Measurements from ENCODE around the gene ENTREP1.

The ENTREP1 gene

GRCh38 chr9:69355232-69355631 lies 30.2 kb downstream of the ENTREP1 start:
- Histone ChIP-seq H4K91ac (ENCODE audit: low read depth, low read length, poor library complexity) (no peak overlapping the region), H4K8ac (ENCODE audit: low read depth, low read length) (no peak overlapping the region), H3K4ac (ENCODE audit: low read length) (no peak overlapping the region), H2BK15ac (ENCODE audit: low read length) (no peak overlapping the region), H3K4me1 (ENCODE audit: control insufficient read depth in 2 of 2, insufficient read depth in 1 of 2, low read depth in 1 of 2, low read length in 2 of 2) (no peaks in the 10 kb centered on the region), H2AK5ac (ENCODE audit: low read depth, low read length) (no peak overlapping the region), H3K27me3 (ENCODE audit: control insufficient read depth in 3 of 3, insufficient read depth in 3 of 3, low read depth in 1 of 3, low read length in 3 of 3) (peaks cover 0 to 3% (median 0%) of the 10 kb centered on the region in 3 experiments), H3K18ac (ENCODE audit: low read length) (no peak overlapping the region), H3K23ac (ENCODE audit: low read depth, low read length, poor library complexity) (no peak overlapping the region), H3K27ac (replicated peaks; ENCODE audit: low read length) (no peak overlapping the region), H3K9me3 (replicated peaks in 1 of 2; ENCODE audit: control insufficient read depth in 2 of 2, insufficient read depth in 1 of 2, low read depth in 1 of 2, low read length in 2 of 2) (no peaks in the 10 kb centered on the region), H2BK12ac (ENCODE audit: low read length) (no peak overlapping the region), H2BK120ac (ENCODE audit: low read depth, low read length) (no peak overlapping the region), H3K4me2 (ENCODE audit: insufficient read depth, low read length, poor library complexity, severe bottlenecking) (no peak overlapping the region), H3K79me1 (ENCODE audit: low read depth, low read length) (no peaks in the 10 kb centered on the region), H2AFZ (ENCODE audit: low read length) (no peak overlapping the region), H3K14ac (ENCODE audit: low read length) (no peak overlapping the region), H3K9ac (ENCODE audit: low read depth, low read length, poor library complexity) (no peak overlapping the region), H3K36me3 (replicated peaks in 1 of 2; ENCODE audit: control insufficient read depth in 2 of 2, insufficient read depth in 2 of 2, low read length in 2 of 2) (no peaks in the 10 kb centered on the region), H2BK5ac (ENCODE audit: low read length) (no peak overlapping the region), H3K4me3 (ENCODE audit: low read length in 2 of 2) (no peak overlapping the region)
- no CpG with 5 or more reads among the region's 1 CpG for WGBS, 2 donors (ENCODE audit: extremely low coverage in 2 of 2, insufficient read length in 2 of 2, insufficient replicate concordance in 1 of 2)
- DNase-seq (ENCODE audit: low spot score), result no peak

- Histone ChIP-seq H4K91ac (ENCODE audit: low read depth, low read length, poor library complexity) (no peak overlapping the region), H3K18ac (ENCODE audit: low read length) (no peak overlapping the region), H2BK15ac (ENCODE audit: low read length) (no peak overlapping the region), H3K4me2 (ENCODE audit: insufficient read depth, low read length, poor library complexity, severe bottlenecking) (no peak overlapping the region), H3K23ac (ENCODE audit: low read depth, low read length, poor library complexity) (no peak overlapping the region), H3K27me3 (ENCODE audit: control insufficient read depth in 3 of 3, insufficient read depth in 3 of 3, low read depth in 1 of 3, low read length in 3 of 3) (peaks cover 0 to 4% (median 0%) of the 10 kb centered on the region in 3 experiments), H3K79me1 (ENCODE audit: low read depth, low read length) (no peaks in the 10 kb centered on the region), H2BK12ac (ENCODE audit: low read length) (no peak overlapping the region), H4K8ac (ENCODE audit: low read depth, low read length) (no peak overlapping the region), H2BK5ac (ENCODE audit: low read length) (no peak overlapping the region), H3K9me3 (replicated peaks in 1 of 2; ENCODE audit: control insufficient read depth in 2 of 2, insufficient read depth in 1 of 2, low read depth in 1 of 2, low read length in 2 of 2) (no peaks in the 10 kb centered on the region), H3K9ac (ENCODE audit: low read depth, low read length, poor library complexity) (no peak overlapping the region), H3K36me3 (replicated peaks in 1 of 2; ENCODE audit: control insufficient read depth in 2 of 2, insufficient read depth in 2 of 2, low read length in 2 of 2) (no peaks in the 10 kb centered on the region), H3K4me3 (ENCODE audit: low read length in 2 of 2) (no peak overlapping the region), H3K27ac (replicated peaks; ENCODE audit: low read length) (no peak overlapping the region), H3K4ac (ENCODE audit: low read length) (no peak overlapping the region), H2AFZ (ENCODE audit: low read length) (no peak overlapping the region), H3K4me1 (ENCODE audit: control insufficient read depth in 2 of 2, insufficient read depth in 1 of 2, low read depth in 1 of 2, low read length in 2 of 2) (no peaks in the 10 kb centered on the region), H2AK5ac (ENCODE audit: low read depth, low read length) (no peak overlapping the region), H3K14ac (ENCODE audit: low read length) (no peak overlapping the region), H2BK120ac (ENCODE audit: low read depth, low read length) (no peak overlapping the region)
- DNase-seq (ENCODE audit: low spot score), result no peak
- WGBS, 2 donors (ENCODE audit: extremely low coverage in 2 of 2, insufficient read length in 2 of 2, insufficient replicate concordance in 1 of 2), result no CpG with 5 or more reads among the region's 3 CpGs
These were observed 32.2 kb downstream of the ENTREP1 start for GRCh38 chr9:69357030-69357775.

GRCh38 chr9:69357821-69358220 lies 32.8 kb downstream of the ENTREP1 start:
- Histone ChIP-seq H3K18ac (ENCODE audit: low read length) (no peak overlapping the region), H2BK5ac (ENCODE audit: low read length) (no peak overlapping the region), H3K4me1 (ENCODE audit: control insufficient read depth in 2 of 2, insufficient read depth in 1 of 2, low read depth in 1 of 2, low read length in 2 of 2) (no peaks in the 10 kb centered on the region), H3K27ac (replicated peaks; ENCODE audit: low read length) (no peak overlapping the region), H3K9ac (ENCODE audit: low read depth, low read length, poor library complexity) (no peak overlapping the region), H2AFZ (ENCODE audit: low read length) (no peak overlapping the region), H3K9me3 (replicated peaks in 1 of 2; ENCODE audit: control insufficient read depth in 2 of 2, insufficient read depth in 1 of 2, low read depth in 1 of 2, low read length in 2 of 2) (no peaks in the 10 kb centered on the region), H2BK120ac (ENCODE audit: low read depth, low read length) (no peak overlapping the region), H2AK5ac (ENCODE audit: low read depth, low read length) (no peak overlapping the region), H3K4me2 (ENCODE audit: insufficient read depth, low read length, poor library complexity, severe bottlenecking) (no peak overlapping the region), H3K23ac (ENCODE audit: low read depth, low read length, poor library complexity) (no peak overlapping the region), H3K4ac (ENCODE audit: low read length) (no peak overlapping the region), H2BK15ac (ENCODE audit: low read length) (no peak overlapping the region), H4K91ac (ENCODE audit: low read depth, low read length, poor library complexity) (no peak overlapping the region), H3K4me3 (ENCODE audit: low read length in 2 of 2) (no peak overlapping the region), H3K79me1 (ENCODE audit: low read depth, low read length) (no peaks in the 10 kb centered on the region), H4K8ac (ENCODE audit: low read depth, low read length) (no peak overlapping the region), H3K27me3 (ENCODE audit: control insufficient read depth in 3 of 3, insufficient read depth in 3 of 3, low read depth in 1 of 3, low read length in 3 of 3) (peaks cover 0 to 5% (median 0%) of the 10 kb centered on the region in 3 experiments), H3K36me3 (replicated peaks in 1 of 2; ENCODE audit: control insufficient read depth in 2 of 2, insufficient read depth in 2 of 2, low read length in 2 of 2) (no peaks in the 10 kb centered on the region), H2BK12ac (ENCODE audit: low read length) (no peak overlapping the region), H3K14ac (ENCODE audit: low read length) (no peak overlapping the region)
- no CpG with 5 or more reads among the region's 4 CpGs for WGBS, 2 donors (ENCODE audit: extremely low coverage in 2 of 2, insufficient read length in 2 of 2, insufficient replicate concordance in 1 of 2)
- no peak for DNase-seq (ENCODE audit: low spot score)

DNA sequence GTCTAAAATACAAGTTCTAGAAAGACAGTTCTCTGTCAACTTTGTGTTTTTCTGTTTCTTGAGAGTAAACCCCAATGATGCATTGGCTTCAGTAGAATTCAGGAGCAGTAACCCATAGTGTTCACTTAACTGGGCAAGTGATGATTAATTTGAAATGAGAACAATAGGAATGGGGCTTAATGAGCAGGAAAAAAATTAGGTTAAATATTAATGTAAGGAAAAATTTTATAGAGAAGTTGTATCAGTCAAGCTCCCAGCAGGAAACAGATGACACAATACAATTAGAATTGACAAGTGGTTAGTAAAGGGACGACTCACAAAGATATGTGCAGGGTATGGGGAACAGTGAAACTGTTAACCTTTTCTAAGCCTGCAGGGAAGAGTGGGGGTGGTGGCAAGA lies 38.2 kb downstream of the ENTREP1 start:
- no peak overlapping the region for H3K4ac ChIP-seq (ENCODE audit: low read length)
- no peak overlapping the region for H2AK5ac ChIP-seq (ENCODE audit: low read depth, low read length)
- no peak overlapping the region for H3K18ac ChIP-seq (ENCODE audit: low read length)
- H3K9ac ChIP-seq (ENCODE audit: low read depth, low read length, poor library complexity), result no peak overlapping the region
- no peak overlapping the region for H2BK5ac ChIP-seq (ENCODE audit: low read length)
- no peak overlapping the region for H2BK120ac ChIP-seq (ENCODE audit: low read depth, low read length)
- H3K36me3 ChIP-seq (replicated peaks in 1 of 2; ENCODE audit: control insufficient read depth in 2 of 2, insufficient read depth in 2 of 2, low read length in 2 of 2), result no peaks in the 10 kb centered on the region
- H4K8ac ChIP-seq (ENCODE audit: low read depth, low read length), result no peak overlapping the region
- no peak overlapping the region for H3K4me3 ChIP-seq (ENCODE audit: low read length in 2 of 2)
- WGBS, 2 donors (ENCODE audit: extremely low coverage in 2 of 2, insufficient read length in 2 of 2, insufficient replicate concordance in 1 of 2), result no CpG with 5 or more reads among the region's 1 CpG
- no peak overlapping the region for H3K4me2 ChIP-seq (ENCODE audit: insufficient read depth, low read length, poor library complexity, severe bottlenecking)
- H4K91ac ChIP-seq (ENCODE audit: low read depth, low read length, poor library complexity), result no peak overlapping the region
- no peaks in the 10 kb centered on the region for H3K4me1 ChIP-seq (ENCODE audit: control insufficient read depth in 2 of 2, insufficient read depth in 1 of 2, low read depth in 1 of 2, low read length in 2 of 2)
- H3K27ac ChIP-seq (replicated peaks; ENCODE audit: low read length), result no peak overlapping the region
- no peak overlapping the region for H3K14ac ChIP-seq (ENCODE audit: low read length)
- no peak for DNase-seq (ENCODE audit: low spot score)
- peaks cover 0 to 2% (median 0%) of the 10 kb centered on the region in 3 experiments for H3K27me3 ChIP-seq (ENCODE audit: control insufficient read depth in 3 of 3, insufficient read depth in 3 of 3, low read depth in 1 of 3, low read length in 3 of 3)
- no peak overlapping the region for H2AFZ ChIP-seq (ENCODE audit: low read length)
- H3K9me3 ChIP-seq (replicated peaks in 1 of 2; ENCODE audit: control insufficient read depth in 2 of 2, insufficient read depth in 1 of 2, low read depth in 1 of 2, low read length in 2 of 2), result no peaks in the 10 kb centered on the region
- H3K79me1 ChIP-seq (ENCODE audit: low read depth, low read length), result no peaks in the 10 kb centered on the region
- no peak overlapping the region for H2BK15ac ChIP-seq (ENCODE audit: low read length)
- no peak overlapping the region for H2BK12ac ChIP-seq (ENCODE audit: low read length)
- no peak overlapping the region for H3K23ac ChIP-seq (ENCODE audit: low read depth, low read length, poor library complexity)
